ENCODE results near the gene CD14.

- no peak for TF ChIP-seq EZH2 (IDR thresholded peaks at IDR 0.05)
- no peak for TF ChIP-seq POLR2AphosphoS5 (IDR thresholded peaks at IDR 0.05; ENCODE audit: borderline replicate concordance, low read depth, low read length)
- TF ChIP-seq FOXP2 (optimal IDR thresholded peaks at IDR 0.05; ENCODE audit: control extremely low read depth, extremely low read length, insufficient read depth) = no peak
Measured at GRCh38 chr5:140591747-140592372, 41.1 kb downstream of the CD14 start.

All from SK-N-MC (cell line).